HG03108 (cell line): Measurements from ENCODE around the gene ASF1B.
A peak's percentile ranks its signal among the peaks of the same experiment; 100 is the strongest.
"Not testable (repeated sequence)": the region's sequence is repeated elsewhere in the genome, so short reads cannot be mapped to it uniquely, and the experiment has no call there.

ENCODE experiments used
- ATAC-seq: cut with Tn5 transposase; IDR thresholded peaks from one replicate; pipeline ENCODE4 v1.9.1; 2021; ENCODE audit warnings: moderate library complexity; ENCODE audit not compliant: unreplicated experiment

ASF1B gene

DNA sequence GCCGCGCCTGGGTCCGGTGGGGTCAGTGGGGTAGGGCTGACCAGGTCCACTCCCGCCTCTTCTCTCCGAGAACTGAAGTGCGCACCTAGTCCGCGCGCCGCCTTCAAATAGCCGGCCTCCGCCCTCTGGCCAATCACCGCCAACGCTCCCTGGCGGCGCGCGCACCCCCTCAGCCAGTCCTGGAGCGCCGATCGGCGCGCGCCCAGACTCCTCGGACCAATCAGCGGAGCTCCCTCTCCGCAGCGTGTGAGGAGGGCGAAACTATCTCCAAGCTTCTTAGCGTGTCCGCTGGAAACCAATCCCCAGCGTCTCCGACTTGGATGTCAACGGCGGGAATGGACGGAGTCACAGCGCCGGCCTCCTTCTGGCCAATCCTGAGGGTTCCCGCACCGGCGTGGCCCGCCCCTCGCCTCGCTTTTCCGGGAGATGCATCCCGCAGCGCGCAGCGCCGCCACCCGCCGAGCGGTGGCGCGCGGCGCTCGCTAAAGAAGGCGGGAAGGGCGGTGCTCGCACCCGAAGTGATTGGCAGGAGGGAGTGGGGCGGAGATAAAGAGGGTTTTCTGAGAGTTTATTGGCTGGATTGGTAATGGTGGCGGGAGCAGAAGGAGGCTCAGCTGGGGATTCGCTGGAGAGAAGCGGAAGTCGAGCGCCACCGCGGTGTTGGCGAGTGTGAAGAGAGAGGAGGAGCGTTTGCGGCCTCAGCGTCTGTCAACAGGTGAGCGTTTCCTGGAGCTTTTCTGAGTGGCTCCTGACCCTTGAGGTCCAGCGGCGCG is at the start of gene ASF1B:
Gene ASF1B (minus strand): TSS at position 81 of the 773 bp plus-strand sequence. CDS start 133 bp downstream, outside the sequence.
- ATAC-seq: peak; percentile 72

DNA sequence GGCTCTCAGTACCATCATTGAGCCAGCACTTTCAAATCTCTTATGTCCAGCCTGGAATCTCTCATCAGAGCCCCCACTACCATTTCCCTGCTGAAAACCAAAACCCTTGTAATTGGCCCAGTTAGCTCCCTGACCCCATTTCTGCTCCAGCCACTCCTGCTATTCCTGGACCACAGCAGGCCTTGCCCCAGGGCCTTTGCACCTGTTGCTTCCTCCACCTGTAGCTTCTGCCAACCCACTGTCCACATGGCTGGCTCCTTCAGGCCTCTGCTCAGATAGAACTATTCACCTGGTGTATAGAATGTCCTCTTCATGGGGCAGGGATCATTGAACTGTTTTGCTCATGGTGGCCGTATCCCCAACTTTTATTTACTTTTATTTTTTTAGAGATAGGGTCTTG is 49.3 kb upstream of the ASF1B start:
- ATAC-seq: not testable (repeated sequence)

DNA sequence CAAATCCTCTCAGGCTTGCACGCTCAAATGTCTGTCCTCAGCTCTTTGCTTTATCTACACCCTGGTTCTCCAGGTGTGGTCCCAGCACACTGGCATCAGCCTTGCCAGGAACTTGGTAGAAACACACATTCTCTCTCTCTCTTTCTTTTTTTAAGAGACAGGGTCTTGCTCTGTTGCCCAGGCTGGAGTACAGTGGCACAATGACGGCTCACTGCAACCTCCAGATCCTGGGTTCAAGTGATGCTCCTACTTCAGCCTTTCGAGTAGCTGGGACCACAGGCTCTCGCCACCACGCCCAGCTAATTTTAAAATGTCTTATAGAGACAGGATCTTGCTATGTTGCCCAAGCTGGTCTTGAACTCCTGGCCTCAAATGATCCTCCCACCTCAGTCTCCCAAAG is 48.8 kb upstream of the ASF1B start:
- no peak for ATAC-seq

DNA sequence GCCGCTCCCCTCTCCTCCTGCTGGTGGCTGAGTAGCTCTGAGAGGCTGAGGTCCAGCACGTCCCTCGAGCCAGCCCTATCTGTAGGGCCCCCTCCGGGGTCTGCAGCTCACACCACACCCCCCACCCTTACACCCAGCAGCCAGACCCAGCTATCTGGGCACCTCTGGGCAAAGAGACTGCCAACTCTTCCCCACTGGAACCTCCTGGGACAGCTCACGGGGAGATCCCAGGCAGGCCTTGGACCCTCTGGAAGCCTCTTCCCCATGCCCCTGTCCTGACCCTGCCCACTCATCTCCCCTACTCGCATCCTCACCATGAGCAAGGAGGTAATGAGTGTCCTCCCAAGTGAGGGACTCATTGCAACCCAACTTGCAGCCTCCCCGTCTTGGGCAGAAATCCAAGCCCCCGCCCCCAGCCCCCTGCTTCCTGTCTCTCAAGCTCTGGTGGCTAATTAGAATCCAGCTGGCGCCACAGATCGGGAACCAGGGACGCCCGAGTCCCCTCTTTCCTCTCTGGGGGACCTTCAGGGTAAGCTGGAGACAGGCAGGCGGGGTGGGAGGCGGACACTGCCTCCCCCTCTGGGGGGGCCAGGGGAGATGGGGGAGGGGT is 47.5 kb upstream of the ASF1B start:
- ATAC-seq: no peak

DNA sequence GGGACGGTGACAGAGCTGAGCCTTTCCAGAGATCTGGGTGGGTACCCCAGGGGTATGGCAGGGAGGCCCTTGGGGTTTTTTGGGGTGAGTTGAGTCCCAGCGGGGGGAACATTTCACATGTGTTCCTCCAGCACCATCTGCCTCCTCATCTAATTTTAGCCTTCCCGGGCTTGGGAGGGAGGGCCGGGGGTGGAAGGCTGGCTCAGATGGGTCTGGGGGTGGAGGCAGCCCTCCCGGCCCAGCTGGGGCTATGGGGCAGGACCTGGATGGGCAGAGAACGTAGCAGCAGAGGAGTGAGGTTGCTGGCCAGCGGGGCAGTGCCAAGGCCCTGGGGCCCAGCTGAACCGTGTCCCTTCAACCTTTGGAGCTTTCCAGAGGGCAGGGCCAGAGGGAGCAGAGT is 46.1 kb upstream of the ASF1B start:
- ATAC-seq: no peak

DNA sequence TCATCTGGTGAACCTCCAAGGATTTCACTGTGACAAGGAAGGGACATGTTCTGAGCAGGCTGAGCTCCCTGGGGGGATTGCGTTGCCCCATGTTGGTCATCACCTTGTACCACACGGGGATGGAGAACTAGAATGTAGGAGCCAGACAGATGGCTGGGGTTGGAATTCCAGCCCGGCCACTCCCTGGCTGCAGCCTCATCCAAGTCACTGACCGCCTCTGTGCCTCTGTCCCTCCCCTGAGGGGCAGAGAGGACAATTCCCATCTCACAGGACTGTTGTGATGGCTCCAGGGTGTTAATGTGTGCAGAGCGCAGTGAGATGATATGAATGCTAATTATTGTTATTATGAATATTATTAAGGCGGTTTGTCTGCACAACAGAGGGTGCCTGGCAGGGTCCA is 45.5 kb upstream of the ASF1B start:
- no peak for ATAC-seq

DNA sequence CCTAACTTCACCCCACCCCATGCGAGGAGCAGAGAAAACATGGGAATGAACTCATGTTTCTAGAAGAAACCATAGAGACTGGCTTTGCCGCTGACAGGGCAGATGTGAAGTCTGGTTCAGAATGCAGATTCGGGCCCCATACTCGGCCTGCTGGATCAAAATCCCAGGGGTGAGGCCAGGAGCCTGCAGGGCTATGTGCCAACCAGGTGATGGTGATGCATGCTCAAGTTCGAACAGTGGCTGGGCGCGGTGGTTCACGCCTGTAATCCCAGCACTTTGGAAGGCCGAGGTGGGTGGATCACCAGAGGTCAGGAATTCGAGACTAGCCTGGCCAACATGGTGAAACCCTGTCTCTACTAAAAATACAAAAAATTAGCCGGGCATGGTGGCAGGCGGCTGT is 44.8 kb upstream of the ASF1B start:
- ATAC-seq: not testable (repeated sequence)

DNA sequence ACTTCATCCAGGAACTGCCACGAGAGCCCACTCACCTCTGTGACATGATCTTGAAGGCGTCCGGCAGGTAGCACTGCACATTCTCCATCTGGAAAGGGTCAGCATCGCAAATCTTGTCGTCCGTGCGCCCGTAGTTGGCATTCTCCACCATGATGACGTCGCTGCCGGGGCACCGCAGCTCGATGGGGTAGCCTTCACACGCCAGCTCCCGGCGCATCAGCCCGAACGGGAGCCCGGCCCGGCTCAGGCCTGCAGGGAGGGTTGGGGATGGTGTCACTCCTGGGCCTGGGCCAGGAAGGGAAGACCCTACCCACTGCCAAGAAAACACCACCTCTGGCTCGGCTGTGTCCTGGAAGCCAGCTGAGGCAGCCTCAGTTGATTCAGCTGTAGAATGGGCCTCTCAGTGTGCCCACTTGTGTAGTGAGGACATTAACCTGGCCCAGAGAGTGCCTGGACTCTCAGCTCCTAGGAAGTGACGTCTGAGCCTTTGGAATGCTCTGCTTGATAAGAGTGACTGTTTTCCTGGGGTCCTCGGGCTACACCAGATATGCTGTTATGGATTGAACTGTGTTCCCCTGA is 41.2 kb upstream of the ASF1B start:
- ATAC-seq: no peak

DNA sequence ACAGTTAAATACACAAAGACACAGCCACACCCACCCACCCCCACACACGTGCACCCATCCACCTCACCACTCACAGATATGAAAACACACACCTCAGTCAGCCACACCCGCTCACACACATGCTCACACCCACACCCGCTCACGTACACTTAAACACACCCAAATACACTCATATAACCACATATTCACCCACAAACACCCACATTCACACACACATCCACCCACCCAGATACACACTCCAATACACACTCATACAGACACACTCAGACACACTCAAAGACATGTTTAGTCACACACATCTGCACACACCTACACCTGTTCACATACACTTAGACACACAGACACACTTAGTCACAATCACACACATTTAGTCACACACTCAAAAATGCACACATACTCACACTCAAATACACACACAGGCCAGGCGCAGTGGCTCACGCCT is 39.0 kb upstream of the ASF1B start:
- ATAC-seq: no peak

DNA sequence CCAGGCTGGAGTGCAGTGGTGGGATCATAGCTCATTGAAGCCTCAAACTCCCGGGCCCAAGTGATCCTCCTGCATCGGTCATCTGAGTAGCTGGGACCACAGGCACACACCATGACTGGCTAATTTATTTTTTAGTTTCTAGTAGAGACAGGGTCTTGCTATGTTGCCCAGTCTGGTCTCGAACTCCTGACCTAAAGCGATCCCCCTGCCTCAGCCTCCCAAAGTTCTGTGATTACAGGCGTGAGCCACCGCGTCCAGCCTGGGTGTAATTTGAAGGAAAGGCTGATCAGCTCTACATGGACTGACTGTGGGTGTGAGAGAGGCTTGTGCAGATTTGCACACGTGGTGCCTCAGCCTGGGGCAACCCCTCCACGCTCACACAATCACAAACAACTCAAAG is 38.5 kb upstream of the ASF1B start:
- ATAC-seq: no peak

DNA sequence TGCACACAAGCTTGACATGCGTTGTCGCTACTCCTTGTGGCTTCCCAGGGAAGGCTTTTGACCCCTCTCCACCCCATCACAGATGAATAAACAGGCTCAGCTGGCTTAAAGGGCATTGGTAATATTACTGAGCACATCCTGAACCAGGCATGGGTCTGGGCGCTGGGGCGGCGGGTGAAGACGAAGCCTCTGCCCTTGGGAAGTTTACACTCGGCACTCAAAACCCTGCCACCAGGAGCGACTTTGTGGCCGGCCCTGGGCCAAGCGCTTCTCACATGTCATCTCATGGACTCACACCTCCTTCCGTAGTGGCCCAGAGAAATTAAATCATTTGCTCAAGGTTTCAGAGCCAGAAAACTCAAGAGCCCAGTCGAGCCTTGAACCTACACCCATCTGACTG is 32.6 kb upstream of the ASF1B start:
- no peak for ATAC-seq

DNA sequence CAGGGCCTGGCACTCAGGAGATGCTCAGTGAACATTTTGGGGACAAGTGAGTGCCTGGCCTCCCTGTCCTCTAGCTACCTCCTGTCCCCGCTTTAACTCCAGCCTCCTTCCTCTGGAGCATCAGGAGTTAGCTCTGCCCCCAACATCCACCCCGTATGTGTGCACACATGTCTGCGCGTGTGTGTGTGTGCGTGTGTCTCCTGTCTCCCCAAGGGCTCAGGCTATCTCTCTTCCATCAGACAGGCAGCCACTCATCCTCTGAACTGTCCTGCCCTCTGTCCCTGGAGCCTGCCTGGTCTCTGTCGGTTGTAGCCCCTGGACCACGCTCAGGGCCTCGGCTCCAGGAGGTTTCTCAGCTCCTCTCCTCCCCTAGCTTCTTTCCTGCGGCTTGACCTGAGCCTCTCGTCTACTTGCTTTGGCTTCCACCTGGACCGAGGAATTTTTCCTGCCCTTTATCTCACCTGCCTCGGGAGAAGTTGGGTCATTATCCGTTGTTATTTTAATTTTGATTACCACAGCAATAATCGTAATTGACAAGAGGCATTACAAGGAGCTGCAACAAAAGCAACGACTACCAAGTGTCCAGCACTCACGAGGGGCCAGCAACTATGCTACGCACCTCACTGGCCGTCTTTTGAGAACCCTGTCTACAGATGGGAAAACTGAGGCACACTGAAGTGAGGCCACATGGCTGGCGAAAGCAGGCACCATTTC is 32.0 kb upstream of the ASF1B start:
- ATAC-seq: no peak

DNA sequence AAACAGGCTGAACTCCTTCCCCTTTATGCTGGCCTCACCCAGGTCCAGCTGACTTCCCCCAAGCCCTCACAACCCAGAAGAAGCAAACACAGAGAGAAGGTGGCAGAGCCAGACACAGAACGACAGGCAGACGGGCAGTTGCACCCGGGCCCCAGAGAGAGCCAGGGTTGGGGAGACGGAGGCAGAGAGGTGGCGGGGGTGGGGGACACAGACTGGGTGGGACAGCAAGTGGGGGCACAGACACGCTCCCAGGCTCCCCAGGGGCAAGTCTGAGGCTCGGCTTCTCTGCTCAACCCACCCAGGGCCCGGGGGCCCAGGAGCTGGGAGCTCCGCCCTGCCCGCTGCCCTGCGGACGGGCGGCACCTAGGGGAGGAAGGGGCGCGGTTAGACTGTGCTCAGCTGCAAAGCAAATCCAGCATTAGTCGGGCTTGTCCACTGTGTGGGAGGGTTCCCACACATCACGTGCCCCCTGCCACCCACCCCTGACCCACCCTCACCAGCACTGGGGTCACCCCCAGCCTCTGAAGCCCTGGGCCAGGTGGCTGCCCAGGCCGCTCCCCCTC is 31.3 kb upstream of the ASF1B start:
- ATAC-seq: no peak

DNA sequence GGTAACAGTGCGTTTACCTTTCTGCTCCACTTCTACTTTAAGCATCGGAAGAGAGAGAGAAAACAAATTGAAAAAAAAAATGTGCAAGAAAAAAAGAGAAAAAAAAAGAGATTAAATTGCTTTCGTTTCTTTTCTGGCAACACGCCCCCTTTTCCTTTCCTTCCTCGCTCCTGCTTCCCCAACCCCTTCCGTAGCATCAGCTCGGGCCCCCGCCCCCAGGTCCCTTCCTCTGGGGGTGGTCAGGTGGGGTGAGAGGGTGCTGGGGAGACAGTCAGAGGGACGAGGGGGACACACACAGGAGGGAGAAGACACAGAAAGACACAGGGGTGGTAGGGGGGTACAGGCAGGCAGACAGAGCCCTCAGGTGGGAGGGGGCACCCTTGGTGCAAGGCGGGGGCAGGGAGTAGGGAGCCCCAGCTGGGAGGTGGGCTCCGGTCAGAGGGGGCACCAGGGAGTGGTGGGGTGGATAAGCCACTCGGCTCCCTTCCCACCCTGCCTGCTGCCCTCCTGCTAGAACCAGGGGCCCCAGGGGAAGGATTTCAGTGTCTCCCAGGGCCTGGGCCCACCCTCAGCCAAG is 30.7 kb upstream of the ASF1B start:
- ATAC-seq: no peak

DNA sequence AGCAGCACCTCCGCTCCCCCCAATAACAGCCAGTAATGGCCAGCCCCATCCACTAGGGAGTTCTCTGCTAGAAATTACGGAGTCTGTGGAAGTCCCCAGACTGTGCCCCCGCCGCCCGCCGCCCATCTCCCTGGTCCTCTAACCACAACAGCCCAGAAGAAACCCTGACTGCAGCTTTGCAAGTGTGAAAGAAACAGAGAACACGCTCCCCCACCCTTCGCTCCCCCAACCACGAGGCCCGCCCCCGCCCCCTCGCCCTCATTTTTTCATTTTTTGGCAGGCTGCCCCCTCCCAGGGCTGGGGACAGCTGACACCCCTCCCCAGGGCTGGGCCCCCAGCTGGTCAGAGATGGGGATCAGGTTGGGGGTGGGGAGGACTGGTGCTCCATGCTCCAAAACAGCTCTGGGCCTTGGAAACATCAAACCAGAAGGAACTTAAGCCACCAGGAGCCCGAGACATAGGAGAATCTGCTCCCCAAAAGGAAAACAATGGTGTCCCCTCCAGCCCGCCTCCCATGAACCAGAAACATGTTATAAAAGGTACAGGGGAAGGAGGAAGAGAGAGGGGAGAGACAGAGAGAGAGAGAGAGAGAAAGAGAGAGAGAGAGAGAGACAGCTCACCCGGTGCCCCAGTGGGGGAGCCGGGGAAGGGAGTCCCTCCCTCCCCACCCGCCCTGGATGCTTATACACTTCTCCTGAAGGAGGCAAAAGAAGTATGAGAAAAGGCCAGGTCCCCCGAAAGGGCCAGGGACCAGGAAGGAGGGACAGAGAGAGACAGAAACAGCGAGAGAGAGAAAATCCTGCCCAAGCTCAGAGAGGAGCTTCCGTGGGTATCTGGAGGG is 29.8 kb upstream of the ASF1B start:
- ATAC-seq: no peak

DNA sequence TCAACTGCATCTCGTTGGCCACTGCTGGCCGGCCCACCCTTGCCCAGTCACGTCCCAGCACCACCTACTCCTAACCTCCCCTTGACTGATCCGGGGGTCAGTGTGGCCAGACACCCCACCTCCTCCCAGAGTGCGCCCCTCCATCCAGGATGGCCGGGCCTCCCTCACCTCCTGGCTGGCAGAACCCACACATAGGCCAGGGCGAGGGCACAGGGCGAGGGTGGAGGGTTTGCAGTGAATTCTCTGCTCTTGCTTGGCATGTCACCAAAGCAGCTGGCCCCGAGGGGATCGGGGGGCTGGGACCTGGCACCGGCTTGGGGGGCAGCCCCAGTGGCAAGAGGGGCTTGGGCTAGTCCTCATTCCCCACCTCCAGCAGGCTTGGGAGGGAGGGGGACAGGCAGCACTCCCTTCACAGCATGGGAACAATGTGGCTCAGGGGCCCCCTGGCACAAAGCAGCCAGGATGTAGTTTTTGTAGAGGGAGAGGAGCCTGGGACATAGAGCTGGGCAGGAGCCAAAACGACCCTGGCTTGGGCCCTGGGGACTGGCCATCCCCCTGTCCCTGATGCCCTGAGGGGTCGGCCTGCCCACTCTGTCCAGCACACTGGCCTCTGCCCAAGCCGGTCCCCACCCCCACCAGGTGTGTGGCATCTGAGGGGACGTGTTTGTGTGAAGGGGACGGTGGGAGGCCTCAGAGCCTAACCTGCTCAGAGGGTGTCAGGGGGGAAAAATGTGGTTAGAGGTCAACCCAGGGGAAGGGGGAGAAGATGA is 28.5 kb upstream of the ASF1B start:
- ATAC-seq: no peak

DNA sequence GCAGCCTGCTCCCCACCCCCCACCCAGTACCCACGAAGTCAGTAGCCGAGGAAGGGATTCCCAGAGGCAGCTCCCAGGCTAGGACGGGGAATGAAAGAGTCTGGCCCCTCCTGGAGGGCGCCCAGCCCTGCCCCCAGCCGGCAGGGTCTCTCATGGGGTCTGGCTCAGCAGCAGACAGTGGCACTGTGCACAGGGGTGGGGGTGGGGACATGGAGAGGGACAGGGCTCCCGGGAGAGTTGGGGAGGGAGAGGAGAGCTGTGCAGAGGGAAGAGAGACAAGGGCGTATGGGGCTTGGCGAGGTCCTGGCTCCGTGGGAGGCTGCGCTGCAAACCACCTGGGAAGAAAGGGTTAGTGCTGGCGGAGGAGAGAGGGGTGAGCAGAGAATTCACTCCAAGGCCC is 27.7 kb upstream of the ASF1B start:
- no peak for ATAC-seq

DNA sequence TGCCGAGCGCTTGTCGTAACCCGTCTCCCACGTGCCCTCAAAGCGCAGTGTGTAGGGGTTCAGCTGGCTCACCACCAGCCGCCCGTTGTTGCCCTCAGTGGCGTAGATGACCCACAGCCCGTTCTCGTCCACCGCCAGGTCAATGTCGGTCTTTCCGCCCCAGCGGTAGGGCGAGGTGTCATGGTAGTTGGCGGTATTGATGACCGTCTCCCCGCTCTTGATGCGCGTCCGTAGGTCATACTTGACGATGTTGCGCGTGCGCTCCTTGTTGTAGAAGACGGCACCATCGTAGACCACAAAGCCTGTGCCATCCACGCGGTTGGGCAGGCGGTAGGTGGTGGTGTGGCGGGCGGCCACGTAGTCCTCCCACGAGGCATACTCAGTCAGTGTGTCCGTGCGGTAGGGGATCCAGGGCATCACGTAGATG is 26.5 kb upstream of the ASF1B start:
- ATAC-seq: no peak

DNA sequence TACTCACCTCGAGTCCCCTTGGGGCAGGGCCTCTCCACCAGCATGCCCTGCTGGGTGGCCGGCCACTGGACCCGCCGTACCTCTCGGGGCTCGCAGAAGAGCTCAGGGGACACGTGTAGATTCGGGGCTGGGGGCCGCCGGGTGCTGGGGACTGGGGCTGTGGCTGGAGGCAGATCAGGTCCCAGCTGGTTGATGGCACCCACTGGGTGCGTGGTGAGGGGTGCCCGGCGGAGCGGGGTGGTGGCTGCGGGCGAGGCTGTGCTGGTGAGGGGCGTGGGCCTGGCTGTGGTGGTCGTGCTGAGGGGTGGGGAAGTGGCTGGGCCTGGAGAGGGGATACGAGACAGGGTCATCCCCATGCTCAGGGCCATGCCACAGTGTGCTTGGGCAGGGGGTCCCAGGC is 24.9 kb upstream of the ASF1B start:
- no peak for ATAC-seq
